Glomerular endothelial cell (primary cell): ENCODE measurements around the gene GPN3. TPM values are rescaled to one million over a fixed set of nuclear protein-coding genes. Genes with fewer than 3 reads are reported as not detected.
"Not testable (repeated sequence)": the region's sequence is repeated elsewhere in the genome, so short reads cannot be mapped to it uniquely, and the experiment has no call there.

Experiments
- DNase-seq: peaks from one replicate; pipeline ENCODE4 v3.0.0-alpha.2; 2011; ENCODE audit warnings: low read depth, low spot score; ENCODE audit errors: extremely low read depth
- total RNA-seq: library from RNA; depleted of rRNA; stranded (reverse); fragments of >200 nt; gene quantifications from 2 replicates; pipeline ENCODE4 v1.2.3, GENCODE V29; 2015

The GPN3 gene
- total RNA-seq: 11.3 and 20.1 TPM in 2 replicates

- DNase-seq: peak; percentile 90
Measured at GRCh38 chr12:110468214-110469048, at the start of gene GPN3, which contains the start of gene FAM216A. Gene GPN3 (minus strand): TSS chr12:110468257. CDS start chr12:110468203, 54 bp downstream. Gene FAM216A (plus strand): TSS chr12:110468845. CDS start chr12:110468876, 31 bp downstream.

- no peak for DNase-seq
Measured at GRCh38 chr12:110516995-110517394, 48.9 kb upstream of the GPN3 start.

- DNase-seq: no peak
Measured at GRCh38 chr12:110514363-110514762, 46.3 kb upstream of the GPN3 start.

- DNase-seq: no peak
Measured at GRCh38 chr12:110513842-110514241, 45.8 kb upstream of the GPN3 start.

- DNase-seq: no peak
Measured at GRCh38 chr12:110508071-110508586, 40.1 kb upstream of the GPN3 start.

- no peak for DNase-seq
Measured at GRCh38 chr12:110505332-110505731, 37.3 kb upstream of the GPN3 start.

- DNase-seq: no peak
Measured at GRCh38 chr12:110503432-110503831, 35.4 kb upstream of the GPN3 start.

- peak; percentile 75 for DNase-seq
Measured at GRCh38 chr12:110501752-110502738, 34.0 kb upstream of the GPN3 start, which contains the start of the genes RAD9B and VPS29. Gene RAD9B (plus strand): TSS chr12:110502331. CDS start chr12:110502338, 7 bp downstream. Gene VPS29 (minus strand): TSS chr12:110502111. CDS start chr12:110502051, 60 bp downstream.

GRCh38 chr12:110501399-110501751 lies 33.3 kb upstream of the GPN3 start:
- DNase-seq: no peak

GRCh38 chr12:110498984-110499706 lies 31.1 kb upstream of the GPN3 start:
- no peak for DNase-seq

GRCh38 chr12:110475426-110475825 lies 7.4 kb upstream of the GPN3 start:
- no peak for DNase-seq

- no peak for DNase-seq
Measured at GRCh38 chr12:110467847-110468213, 227 bp downstream of the GPN3 start.

GRCh38 chr12:110466791-110467190 lies 1.3 kb downstream of the GPN3 start:
- DNase-seq: no peak

- DNase-seq: not testable (repeated sequence)
Measured at GRCh38 chr12:110465765-110466164, 2.3 kb downstream of the GPN3 start.

GRCh38 chr12:110465024-110465423 lies 3.0 kb downstream of the GPN3 start:
- DNase-seq: no peak

- not testable (repeated sequence) for DNase-seq
Measured at GRCh38 chr12:110461189-110461588, 6.9 kb downstream of the GPN3 start.

- DNase-seq: no peak
Measured at GRCh38 chr12:110458756-110459155, 9.3 kb downstream of the GPN3 start.

- DNase-seq: no peak
Measured at GRCh38 chr12:110453569-110454296, 14.3 kb downstream of the GPN3 start.

- DNase-seq: no peak
Measured at GRCh38 chr12:110451263-110451662, 16.8 kb downstream of the GPN3 start.
